ENCODE measurements around the gene TRAPPC4.

DNA sequence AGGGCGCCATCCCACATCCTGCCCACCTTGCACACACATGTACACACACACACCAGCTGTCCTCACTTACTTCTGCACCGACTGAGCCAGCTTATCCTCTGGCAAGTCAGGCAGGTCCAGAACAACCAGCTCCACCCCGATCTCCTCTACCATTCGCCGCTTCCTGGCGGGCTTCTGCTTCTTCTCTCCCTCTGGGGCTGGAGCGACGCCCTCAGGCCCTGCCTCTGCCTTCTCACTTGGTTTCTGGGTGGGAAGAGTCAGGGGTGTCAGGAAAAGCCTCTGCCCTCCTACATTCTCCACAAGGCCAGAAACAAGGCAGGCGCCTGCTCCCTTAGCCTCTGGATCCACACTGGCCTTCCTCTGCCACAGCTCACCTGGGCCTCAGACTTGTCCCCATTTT is 30.1 kb downstream of the TRAPPC4 start:
- TF ChIP-seq EZH2 (IDR thresholded peaks at IDR 0.05; ENCODE audit: insufficient read depth, poor library complexity, severe bottlenecking) (no peak), EZH2phosphoT487 (IDR thresholded peaks at IDR 0.05; ENCODE audit: insufficient read depth, low read depth) (no peak)
